M059J (cell line): Measurements from ENCODE around the gene ZDHHC17. TPM values are rescaled to one million over a fixed set of nuclear protein-coding genes. Genes with fewer than 3 reads are reported as not detected.
A peak's percentile ranks its signal among the peaks of the same experiment; 100 is the strongest.

ENCODE experiments used
- DNase-seq: peaks from one replicate; pipeline ENCODE4 v3.0.0-alpha.2; 2012; ENCODE audit warnings: low read depth
- total RNA-seq: library from RNA; depleted of rRNA; stranded (reverse); fragments of >200 nt; shearing (Covaris generic); gene quantifications from 2 replicates; pipeline ENCODE4 v1.2.3, GENCODE V29; 2014

The ZDHHC17 gene
- total RNA-seq, 1 experiment from 2014 or later: 14.2 TPM

- DNase-seq: peak; percentile 47
Observed at GRCh38 chr12:76820888-76821482, 57.1 kb downstream of the ZDHHC17 start.

DNA sequence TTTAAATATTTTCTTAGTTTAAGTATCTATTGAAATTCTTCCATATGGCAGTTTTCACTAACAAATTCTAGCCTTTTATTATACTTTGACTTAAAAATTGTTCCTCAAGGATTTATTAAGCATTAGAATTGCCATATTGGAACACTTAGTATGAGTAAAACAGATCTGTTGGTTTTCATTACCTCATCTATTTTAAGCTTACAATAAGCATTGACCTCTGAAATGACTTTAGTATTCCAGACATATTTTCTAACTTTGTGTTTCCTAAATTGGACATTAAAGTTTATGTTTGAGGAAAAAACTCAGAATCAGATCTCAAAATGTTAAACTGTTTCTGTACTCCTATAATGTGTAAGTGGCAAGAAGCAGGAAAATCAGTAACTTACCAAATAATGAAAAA, 66.5 kb downstream of the ZDHHC17 start:
- DNase-seq: no peak

- DNase-seq: no peak
Observed at GRCh38 chr12:76836633-76837032, 72.7 kb downstream of the ZDHHC17 start.

DNA sequence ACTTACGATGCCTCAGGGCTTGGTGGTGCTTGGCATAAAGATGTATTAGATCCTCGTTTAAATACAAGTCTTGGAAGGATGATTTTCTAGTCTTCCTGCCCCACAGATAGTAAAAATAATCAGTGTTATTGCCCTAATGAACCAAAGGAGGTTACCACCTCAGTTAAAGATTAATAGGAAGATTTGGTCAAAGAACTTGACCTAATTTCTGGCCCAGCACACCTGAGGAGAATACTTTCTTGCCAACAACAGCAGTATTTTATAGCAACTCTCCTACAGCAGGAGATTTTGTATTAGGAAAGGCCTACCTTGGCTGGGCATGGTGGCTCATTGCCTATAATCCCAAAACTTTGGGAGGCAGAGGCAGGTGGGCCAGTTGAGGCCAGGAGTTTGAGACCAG, 83.3 kb downstream of the ZDHHC17 start:
- DNase-seq: no peak

- DNase-seq: no peak
Observed at GRCh38 chr12:76848132-76848531, 84.2 kb downstream of the ZDHHC17 start.

GRCh38 chr12:76852106-76852505, 88.2 kb downstream of the ZDHHC17 start:
- no peak for DNase-seq

DNA sequence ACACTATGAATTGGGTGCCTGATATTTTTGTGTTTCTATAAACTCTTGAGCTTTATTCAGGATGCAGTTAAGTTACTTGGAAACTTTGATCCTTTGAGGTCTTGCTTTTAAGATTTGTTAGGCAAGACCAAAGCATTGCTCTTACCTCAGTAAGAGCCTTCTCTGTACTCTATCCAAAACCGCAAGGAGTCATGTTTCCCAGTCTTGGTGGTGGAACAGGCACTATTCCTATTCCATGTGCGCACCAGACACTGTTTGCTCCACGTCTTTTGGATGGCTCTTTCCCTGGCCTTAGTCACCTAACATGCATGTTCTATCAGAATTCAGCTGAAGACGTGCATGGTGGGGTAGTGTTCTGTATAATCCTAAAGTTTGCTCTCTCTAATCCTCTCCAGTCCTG, 91.4 kb downstream of the ZDHHC17 start:
- DNase-seq: no peak

- no peak for DNase-seq
Observed at GRCh38 chr12:76856018-76856644, 92.2 kb downstream of the ZDHHC17 start.

- DNase-seq: no peak
Observed at GRCh38 chr12:76859611-76860010, 95.7 kb downstream of the ZDHHC17 start.

DNA sequence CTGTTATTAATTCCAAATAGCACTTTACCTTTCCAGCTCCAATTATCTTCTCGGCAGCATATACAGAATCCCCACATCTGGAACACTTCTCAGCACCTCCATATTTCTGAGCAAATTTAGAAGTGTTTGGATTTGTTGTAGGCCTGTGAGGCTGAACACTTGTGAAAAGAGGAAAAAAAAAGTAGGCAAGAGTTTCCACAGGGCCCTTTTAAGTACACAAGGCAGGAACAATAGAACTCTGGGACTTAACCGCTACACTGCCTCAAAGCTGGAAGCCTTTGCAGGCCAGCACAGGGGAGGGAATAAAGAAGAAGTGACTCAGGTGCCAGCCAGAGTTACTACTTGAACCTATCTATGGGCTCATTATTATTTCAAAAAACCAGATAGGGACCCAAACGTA, 96.3 kb downstream of the ZDHHC17 start:
- DNase-seq: no peak

- peak; percentile 61 for DNase-seq
Observed at GRCh38 chr12:76863005-76863670, 99.2 kb downstream of the ZDHHC17 start.

GRCh38 chr12:76863837-76864236, 99.9 kb downstream of the ZDHHC17 start:
- DNase-seq: no peak

GRCh38 chr12:76864791-76865400, 101.0 kb downstream of the ZDHHC17 start:
- no peak for DNase-seq

DNA sequence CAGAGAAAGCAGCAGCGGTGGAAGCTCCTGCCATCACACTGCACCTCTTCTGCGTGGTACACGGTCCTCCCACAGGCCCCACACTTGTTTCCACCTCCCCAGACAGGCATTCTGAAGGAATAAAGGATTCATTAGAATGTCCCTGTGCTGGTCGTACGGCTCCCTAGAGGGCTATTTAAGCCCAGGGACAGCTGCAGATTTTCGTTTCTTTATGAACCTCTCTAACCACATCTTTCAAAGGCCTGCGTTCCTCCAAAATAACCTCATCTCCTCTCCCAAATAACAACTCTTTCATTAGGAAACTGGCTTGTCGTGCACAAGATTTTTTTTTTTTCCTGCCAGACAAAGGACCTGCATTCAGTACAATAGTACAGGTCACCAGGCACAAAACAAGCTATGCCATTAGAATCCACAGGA, 102.2 kb downstream of the ZDHHC17 start:
- DNase-seq: no peak

DNA sequence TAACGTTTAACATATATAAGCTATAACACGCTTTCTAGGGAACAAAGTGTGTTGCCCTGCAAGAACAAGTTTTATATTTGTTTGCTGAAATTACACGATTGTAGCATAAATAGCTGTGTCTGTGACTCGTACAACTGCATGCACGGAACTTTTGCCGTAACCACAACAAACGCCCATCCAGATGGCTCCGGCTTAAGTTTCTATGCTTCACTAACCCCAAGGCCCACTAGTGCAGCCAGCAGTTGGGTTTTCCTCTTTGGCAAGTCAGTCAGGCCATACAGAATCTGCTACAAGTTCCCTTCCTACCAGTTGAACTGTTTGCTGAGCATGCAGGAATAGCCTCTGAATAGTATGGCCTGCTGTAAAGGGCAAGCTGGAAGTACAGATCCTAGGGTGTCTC, 102.8 kb downstream of the ZDHHC17 start:
- peak; percentile 35 for DNase-seq

DNA sequence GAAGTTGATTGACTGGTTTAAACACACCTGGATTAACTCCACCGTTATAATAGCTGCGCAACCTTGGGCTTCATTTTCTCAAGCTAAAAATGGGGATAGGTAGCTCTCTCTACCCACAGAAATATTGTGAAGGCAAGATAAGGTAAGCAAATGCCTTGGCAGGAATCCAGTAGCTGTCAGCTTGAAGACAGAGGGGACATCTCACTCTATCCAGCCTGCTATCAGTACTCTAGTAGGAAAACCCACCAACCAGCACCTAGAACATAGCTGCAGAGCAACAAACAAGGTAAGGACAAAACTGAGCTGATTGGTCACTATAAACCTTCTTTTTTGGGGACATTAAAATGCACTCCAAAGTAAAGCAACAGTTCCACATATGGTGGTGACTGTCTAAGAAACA, 107.2 kb downstream of the ZDHHC17 start:
- DNase-seq: no peak

- no peak for DNase-seq
Observed at GRCh38 chr12:76871742-76872141, 107.8 kb downstream of the ZDHHC17 start.

DNA sequence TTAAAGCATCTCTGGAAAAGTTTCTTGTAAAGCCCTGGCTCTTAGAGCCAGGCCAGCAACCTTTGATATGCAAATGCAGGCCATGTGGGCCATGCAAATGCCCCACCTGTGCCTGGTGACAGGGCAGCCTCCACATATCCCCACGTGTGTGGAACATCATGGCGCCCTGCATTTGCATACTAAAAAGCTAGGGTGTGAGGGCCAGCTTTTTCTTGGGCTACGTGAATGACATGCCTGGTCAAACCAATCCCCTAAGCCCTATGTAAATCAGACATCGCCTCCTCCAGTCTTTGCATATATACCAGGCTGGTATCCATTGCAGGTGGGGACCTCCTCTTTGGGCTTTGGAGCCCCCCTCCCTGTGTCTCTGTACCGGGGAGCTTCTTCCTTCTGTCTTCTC, 108.5 kb downstream of the ZDHHC17 start:
- no peak for DNase-seq

- DNase-seq: no peak
Observed at GRCh38 chr12:76874027-76874426, 110.1 kb downstream of the ZDHHC17 start.

DNA sequence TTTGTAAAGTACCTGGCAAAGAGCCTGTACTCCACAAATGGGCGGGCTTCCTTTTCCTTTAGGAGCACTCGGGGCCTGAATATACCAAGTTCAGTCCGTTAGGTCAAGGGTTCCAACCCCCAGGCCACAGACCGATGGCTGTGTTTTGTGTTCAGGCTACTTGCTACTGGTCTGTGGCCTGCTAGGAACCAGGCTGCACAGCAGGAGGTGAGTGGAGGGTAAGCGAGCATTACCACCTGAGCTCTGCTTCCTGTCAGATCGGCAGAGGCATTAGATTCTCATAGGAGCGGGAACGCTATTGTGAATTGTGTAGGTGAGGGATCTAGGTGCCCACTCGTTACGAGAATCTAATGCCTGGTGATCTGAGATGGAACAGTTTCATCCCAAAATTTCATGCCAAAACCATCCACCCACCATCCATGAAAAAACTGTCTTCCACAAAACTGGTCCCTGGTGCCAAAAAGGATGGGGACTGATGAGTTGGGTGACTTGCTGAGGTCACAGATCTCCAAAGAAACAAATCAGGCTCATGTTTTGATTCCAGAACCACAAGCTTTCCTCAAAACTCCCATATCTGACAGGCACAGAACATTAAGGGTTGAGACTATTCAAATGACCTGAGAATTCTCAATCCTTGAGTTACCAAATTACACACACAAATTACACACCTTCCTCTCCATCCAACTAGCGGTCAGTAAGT, 110.7 kb downstream of the ZDHHC17 start:
- DNase-seq: no peak

DNA sequence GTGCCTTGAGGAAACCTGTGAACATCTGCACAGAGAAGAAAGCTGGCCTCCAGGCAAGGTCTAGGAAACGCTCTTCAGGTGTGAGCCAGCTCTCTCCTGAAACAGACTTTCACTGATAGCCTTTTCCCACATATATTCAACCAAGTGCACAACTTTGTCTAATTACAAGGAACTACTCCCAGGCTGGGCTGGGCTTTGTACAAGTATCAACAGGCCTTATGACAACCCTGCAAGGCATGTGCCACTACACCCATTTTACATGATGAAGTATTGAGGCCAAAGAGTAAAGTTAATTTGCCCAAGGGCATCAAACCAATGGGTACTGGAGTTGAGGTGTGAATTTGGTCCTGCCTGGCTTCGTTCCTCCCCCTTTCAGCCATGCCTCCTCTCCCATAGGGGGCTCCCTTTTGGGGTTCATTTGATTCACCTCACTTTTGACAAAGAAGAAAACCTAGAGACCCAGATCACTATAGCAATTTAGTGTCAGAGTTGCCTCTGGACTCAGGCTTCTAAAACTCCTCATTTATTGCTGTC, 112.8 kb downstream of the ZDHHC17 start:
- no peak for DNase-seq
